HG02885 (cell line): ENCODE results near the gene SMO.

Experiments
- ATAC-seq: cut with Tn5 transposase; IDR thresholded peaks from one replicate; pipeline ENCODE4 v1.9.1; 2021; ENCODE audit warnings: mild to moderate bottlenecking; ENCODE audit not compliant: unreplicated experiment, poor library complexity

Gene SMO

GRCh38 chr7:129188372-129188891 is at the start of gene SMO:
Gene SMO, plus strand, starts transcription at chr7:129188633. Its CDS starts 519 bp downstream, at chr7:129189152.
- ATAC-seq, result peak; percentile 59

- no peak for ATAC-seq
Measured at GRCh38 chr7:129143724-129144094, 44.7 kb upstream of the SMO start.

DNA sequence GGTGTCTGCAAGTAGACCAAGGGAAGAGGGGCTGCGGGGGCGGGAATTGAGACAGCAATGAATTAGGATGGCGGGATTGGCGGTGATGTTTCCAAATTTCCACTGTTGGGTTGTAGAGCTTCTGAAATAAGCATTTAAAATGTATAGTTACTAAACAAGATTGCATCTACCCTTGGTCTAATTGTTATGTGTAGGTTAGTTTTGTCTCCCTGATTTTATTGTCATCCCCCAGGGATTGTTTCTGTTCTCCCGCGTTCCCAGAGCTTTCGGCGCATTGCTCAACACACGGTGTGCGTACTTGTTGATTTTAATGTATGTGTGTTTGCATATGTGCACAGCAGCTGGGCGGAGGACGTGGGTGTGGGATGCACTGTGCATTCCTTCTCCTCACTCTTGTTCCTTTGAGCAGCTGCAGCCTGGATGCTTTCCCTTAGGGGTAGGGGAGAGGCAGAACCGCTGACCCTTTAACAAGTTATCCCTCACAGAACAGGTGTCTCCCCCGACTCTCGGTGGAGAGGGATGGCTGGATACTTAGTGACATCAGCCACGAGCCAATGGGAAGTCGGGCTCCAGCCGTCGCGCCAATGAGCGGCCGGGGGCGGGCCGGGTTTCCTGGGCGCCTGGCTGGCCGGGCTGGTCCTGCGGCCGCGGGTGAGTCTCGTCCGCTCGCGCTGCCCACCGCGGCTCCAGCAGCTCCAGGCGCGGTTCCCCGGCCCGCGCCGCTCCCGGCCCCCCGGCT is 44.2 kb upstream of the SMO start, which contains the start of gene TSPAN33:
TSPAN33 (plus strand) TSS at position 613 of the 739 bp plus-strand sequence. CDS start 274 bp downstream, outside the sequence.
- ATAC-seq, result peak; percentile 84

GRCh38 chr7:129144834-129145668 is 43.4 kb upstream of the SMO start:
- ATAC-seq, result peak; percentile 13

GRCh38 chr7:129146237-129146979 is 42.0 kb upstream of the SMO start:
- ATAC-seq, result peak; percentile 54

GRCh38 chr7:129147731-129148130 is 40.7 kb upstream of the SMO start:
- no peak for ATAC-seq

GRCh38 chr7:129149511-129149910 is 38.9 kb upstream of the SMO start:
- ATAC-seq, result no peak

DNA sequence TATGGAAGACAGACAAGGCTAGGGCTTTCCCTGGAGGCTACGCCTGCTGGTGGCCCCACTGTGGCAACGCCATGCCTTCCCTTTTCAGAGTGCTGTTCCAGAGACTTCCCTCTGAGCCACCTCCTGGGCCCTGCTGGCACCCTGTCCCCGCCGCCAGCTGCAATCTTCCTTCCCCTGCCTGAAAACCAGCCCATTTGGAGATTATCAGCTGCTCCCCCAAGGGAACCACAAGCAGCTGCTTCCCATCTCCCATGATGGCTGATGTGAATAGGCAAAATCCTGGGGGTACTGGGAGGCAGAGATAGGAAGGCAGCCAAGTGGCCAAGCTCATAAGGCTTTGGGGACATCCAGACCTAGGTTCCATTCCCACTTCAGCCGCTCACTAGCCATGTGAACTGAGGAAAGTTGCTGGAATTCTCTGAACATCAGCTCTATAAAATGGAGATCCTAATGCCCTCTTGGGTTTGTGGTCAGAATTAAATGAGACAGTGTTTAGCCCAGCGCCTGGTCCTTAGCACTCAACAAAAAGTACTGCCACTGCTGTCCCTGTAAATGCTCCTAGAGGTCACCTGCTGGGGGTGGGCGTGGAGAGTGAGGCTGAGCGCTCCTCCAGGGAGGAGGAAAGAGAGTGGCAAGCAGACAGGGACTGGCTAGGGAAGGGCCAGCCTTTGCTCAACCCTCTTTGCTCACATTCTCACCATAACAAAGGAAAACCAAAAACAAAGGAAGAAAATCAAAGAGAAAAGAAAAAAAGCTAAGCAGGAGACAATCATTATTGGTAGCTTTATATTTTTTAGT is 38.0 kb upstream of the SMO start:
- no peak for ATAC-seq

DNA sequence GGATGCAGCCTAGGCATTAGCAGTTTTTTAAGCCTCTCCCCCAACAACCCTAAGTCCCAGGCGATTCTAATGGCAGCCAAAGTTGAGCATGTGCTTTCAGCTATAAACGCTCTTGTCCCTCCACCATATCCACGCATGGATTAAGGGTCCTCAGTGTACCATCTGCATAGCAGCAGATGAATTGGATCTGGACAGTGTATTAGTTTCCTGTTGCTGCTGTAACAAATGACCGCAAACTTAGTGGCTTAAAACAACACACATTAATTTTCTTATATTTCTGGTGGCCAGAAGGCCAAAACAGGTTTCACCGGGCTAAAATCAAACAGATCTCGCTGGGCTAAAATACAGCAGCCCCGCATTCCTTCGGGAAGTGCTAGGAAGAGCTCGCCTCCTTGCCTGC is 30.8 kb upstream of the SMO start:
- ATAC-seq, result no peak

DNA sequence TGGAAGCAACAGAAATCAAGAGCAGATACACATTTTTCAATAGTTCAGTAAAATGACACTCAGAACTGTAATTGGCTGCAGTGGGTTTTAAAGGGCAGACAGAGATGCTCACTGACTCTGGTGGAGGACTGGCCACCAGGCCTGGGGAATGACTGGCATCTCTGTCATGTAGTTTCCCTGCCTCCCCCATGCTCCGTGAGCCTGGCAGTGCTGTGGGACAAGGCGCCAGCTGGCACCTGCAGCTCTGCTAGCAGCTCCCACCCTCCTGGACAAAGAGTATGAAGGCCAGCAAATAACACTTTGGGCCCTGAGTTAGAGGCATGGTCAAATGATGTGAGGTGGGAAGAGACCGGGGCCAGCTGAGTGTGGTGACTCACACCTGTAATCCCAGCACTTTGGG is 28.9 kb upstream of the SMO start:
- ATAC-seq, result no peak

DNA sequence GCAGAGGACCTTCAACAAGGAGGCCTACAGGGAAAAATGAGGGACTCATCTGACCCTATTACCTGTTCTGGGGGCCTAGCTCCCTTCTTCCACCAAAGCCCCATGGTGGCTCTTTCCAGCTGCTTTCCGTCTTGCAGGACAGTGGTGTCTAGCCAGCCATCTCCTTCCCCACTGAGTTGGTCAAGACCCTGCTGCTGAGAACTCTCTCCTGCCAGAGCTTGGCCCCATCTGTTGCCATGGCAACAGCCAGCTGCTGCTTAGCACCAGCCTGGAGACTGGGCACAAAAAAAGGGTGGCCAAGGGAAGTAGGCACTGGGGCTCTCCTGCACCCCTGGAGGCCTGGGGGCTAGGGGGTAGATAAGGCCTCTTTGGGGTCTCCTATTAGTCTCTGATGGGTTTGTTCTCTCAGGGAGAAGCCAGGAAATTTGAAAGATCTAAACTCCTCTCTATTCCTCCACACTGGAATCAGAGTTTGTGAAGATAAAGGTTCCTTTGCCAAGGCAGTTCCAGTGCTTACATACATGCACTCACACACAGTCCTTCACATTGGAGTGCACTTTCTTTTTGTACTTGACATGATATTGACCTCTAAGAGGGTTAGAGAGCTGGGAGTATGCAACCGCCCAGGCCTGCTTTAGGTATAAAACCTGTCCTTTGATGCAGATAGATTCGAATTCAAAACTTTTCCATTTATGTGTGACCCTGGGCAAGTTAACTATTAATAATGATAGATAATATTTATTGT is 28.1 kb upstream of the SMO start:
- ATAC-seq, result no peak

- ATAC-seq, result no peak
Measured at GRCh38 chr7:129161524-129162225, 26.8 kb upstream of the SMO start.

GRCh38 chr7:129162732-129163131 is 25.7 kb upstream of the SMO start:
- no peak for ATAC-seq

DNA sequence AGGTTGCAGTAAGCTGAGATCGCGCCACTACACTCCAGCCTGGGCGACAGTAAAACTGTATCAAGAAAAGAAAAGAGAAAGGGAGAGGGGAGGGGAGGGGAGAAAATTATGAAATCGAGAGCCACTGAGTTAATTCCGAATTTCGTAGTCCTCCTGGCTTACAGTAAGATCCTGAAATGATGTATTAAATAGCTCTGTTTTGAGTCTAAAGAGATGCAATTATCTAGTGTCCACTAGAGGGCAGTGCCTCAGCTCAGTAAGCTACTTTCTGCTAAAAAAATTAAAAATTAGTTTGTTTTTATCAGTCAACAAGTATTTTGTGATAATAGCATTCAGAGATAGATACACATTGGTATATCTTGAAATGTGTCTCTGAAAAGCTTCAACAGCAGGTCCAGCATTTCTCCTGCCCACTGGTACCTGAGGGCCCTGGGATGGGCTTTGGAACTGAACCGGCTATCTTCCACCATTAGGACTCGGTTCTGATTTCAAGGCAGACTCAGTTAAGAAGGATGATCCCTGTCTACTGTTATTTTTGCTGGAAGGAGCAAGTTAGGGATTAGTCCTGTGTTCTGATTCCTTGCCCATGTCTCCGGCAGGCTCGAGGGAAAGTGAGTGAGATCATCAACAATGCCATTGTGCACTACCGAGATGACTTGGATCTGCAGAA is 24.4 kb upstream of the SMO start:
- no peak for ATAC-seq

DNA sequence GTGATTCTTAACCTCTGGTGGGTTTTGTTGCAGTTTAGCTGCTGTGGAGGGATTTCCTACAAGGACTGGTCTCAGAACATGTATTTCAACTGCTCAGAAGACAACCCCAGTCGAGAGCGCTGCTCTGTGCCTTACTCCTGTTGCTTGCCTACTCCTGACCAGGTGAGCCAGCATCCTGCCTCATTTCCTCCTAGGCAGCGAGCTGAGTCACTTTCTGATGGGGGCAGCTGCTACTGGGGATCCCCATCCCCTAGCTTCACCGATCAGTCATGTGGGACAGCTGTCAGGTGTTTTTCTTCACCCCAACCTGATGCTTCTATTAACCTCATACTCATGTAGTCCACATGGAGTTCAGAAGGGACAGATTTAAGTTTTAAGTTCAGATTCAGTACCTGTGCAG is 21.7 kb upstream of the SMO start:
- peak; percentile 41 for ATAC-seq

DNA sequence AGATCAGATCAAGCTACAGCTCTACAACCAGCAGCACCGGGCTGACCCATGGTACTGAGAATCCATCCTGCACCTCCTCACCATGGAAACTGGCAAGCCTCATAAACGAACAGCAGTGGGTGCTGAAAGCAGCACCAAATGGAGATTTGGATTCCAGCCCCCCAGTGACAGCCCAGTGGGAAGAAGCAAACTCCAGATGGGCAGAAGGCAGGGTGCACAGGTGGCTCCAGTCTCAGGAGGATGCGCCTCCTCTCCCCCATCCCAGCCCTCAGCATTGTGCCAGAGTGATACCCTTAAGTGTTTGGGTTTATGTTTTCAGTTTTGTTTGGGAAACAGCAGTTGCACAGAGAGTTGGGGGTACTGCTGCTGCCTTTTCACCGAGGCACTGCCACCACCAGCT is 20.6 kb upstream of the SMO start:
- no peak for ATAC-seq

DNA sequence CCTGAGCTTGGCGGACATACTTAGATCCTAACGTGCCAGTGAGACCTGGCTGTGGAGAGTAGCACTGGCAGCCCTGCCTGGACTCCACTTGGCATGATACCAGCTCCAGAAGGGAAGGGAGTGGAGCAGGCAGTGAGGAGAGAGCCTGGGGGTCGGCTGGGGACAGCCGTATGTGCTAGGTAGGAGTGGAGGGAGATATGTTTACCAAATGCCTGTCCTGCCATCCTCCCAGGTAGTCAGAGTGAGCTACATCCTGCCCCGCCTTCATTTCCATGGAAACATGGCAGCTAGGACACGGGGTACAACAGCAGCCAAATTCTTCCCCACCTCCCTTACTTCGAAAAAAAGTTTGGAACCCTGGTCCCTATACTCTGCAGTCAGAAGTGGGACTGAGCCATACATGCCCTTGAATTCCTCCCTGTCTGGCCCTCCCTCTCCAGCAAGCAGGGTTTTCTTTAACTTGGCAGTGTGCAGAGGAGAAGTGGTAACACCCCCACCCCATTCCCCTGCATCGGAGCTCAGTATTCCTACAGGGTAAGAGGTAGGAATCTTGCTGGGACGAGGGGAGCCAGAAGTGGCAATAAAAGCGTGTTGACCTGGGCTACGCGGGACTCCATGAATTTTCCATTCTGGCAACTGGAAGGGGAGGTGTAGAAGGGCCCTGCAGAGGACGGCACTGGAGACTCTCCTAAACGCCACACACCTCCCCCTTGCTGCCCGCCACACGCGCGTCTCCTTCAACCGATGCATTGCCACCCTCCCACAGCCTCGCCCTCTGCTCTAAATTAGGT is 20.0 kb upstream of the SMO start:
- ATAC-seq, result no peak
